Measurements from ENCODE around the gene CROT.

Gene CROT

GRCh38 chr7:87345166-87345927 lies at the start of gene CROT:
CROT (plus strand) TSS chr7:87345664; CDS start chr7:87349069, 3,405 bp downstream.
- peak; percentile 94 for DNase-seq

- no peak for DNase-seq
These were observed 44.7 kb upstream of the CROT start for GRCh38 chr7:87300756-87301155.

GRCh38 chr7:87310790-87311419 lies 34.6 kb upstream of the CROT start:
- DNase-seq, result no peak

GRCh38 chr7:87312215-87312865 lies 33.1 kb upstream of the CROT start:
- peak; percentile 56 for DNase-seq

- no peak for DNase-seq
These were observed 29.3 kb upstream of the CROT start for GRCh38 chr7:87316097-87316700.

GRCh38 chr7:87316846-87317552 lies 28.5 kb upstream of the CROT start:
- no peak for DNase-seq

- DNase-seq, result no peak
These were observed 27.7 kb upstream of the CROT start for GRCh38 chr7:87317691-87318245.

GRCh38 chr7:87318741-87319140 lies 26.7 kb upstream of the CROT start:
- no peak for DNase-seq

- DNase-seq, result peak; percentile 17
These were observed 26.3 kb upstream of the CROT start for GRCh38 chr7:87319154-87319581.

- DNase-seq, result no peak
These were observed 22.6 kb upstream of the CROT start for GRCh38 chr7:87322912-87323311.

GRCh38 chr7:87325576-87326370 lies 19.7 kb upstream of the CROT start:
- DNase-seq, result no peak

- DNase-seq, result no peak
These were observed 17.2 kb upstream of the CROT start for GRCh38 chr7:87328281-87328680.

GRCh38 chr7:87330316-87330715 lies 15.1 kb upstream of the CROT start:
- DNase-seq, result no peak

- DNase-seq, result no peak
These were observed 14.5 kb upstream of the CROT start for GRCh38 chr7:87330942-87331341.

- DNase-seq, result no peak
These were observed 13.7 kb upstream of the CROT start for GRCh38 chr7:87331687-87332252.

GRCh38 chr7:87332321-87332720 lies 13.1 kb upstream of the CROT start:
- DNase-seq, result no peak

GRCh38 chr7:87336136-87336535 lies 9.3 kb upstream of the CROT start:
- DNase-seq, result no peak

GRCh38 chr7:87337331-87337730 lies 8.1 kb upstream of the CROT start:
- peak; percentile 42 for DNase-seq

- no peak for DNase-seq
These were observed 6.0 kb upstream of the CROT start for GRCh38 chr7:87339373-87339897.

- DNase-seq, result no peak
These were observed 4.0 kb upstream of the CROT start for GRCh38 chr7:87341441-87341840.

- DNase-seq, result no peak
These were observed 3.2 kb upstream of the CROT start for GRCh38 chr7:87342231-87342630.

Measured in NCI-H774 (cell line).